Stomach smooth muscle (tissue), 2 donors: ENCODE results near the gene IGHMBP2.

ENCODE experiments used
- H3K27ac ChIP-seq: one replicate; pipeline ENCODE4 v1.7.0; 2013; ENCODE audit warnings: mild to moderate bottlenecking, low read length, inconsistent platforms
- H3K27me3 ChIP-seq, 2 donors: one replicate each; pipeline ENCODE4 v1.7.0; 2013; ENCODE audit warnings: low read length in 2 of 2; ENCODE audit not compliant: insufficient read depth in 2 of 2, control insufficient read depth in 1 of 2
- H3K36me3 ChIP-seq, 2 donors: one replicate each; pipeline ENCODE4 v1.7.0; 2013; ENCODE audit warnings: low read length in 2 of 2; ENCODE audit not compliant: control insufficient read depth in 2 of 2, insufficient read depth in 2 of 2
- H3K4me1 ChIP-seq: one replicate; pipeline ENCODE4 v1.7.0; 2013; ENCODE audit warnings: low read length; ENCODE audit not compliant: control insufficient read depth, insufficient read depth
- H3K4me3 ChIP-seq, 2 donors: one replicate each; pipeline ENCODE4 v1.7.0; 2013; ENCODE audit warnings: low read length in 2 of 2
- H3K9ac ChIP-seq, 2 donors: one replicate each; pipeline ENCODE4 v1.7.0; 2013; ENCODE audit warnings: low read length in 2 of 2, mild to moderate bottlenecking in 1 of 2
- H3K9me3 ChIP-seq, 2 donors: one replicate each; pipeline ENCODE4 v1.7.0; 2013; ENCODE audit warnings: low read length in 2 of 2; ENCODE audit not compliant: control insufficient read depth in 2 of 2
- donor health status: healthy.
- donor health status: Pancreatic carcinoma.

Gene IGHMBP2

DNA sequence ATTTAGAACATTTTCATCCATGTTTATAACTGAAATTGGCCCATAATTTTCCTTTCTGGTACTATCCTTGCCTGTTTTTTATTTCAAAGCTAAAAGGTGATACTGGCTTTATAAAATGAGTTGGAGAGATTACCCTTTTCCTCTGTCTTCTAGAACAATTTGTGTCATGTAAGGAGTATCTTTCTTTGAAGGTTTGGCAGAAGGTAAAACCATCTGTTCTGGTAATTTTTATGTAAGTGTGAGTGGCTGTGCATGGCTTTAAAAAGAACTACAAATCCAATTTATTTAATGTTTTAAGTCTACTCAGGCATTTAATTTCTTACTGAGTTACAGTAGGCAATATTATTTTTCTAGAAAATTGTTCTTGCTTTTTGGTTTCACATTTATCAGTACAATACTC, 84.8 kb downstream of the IGHMBP2 start:
- no peaks in the 10 kb centered on the region for H3K27me3 ChIP-seq
- H3K27ac ChIP-seq: no peak overlapping the region
- H3K9me3 ChIP-seq: peaks cover 6% of the 10 kb centered on the region in 2 donors
- no peak overlapping the region for H3K4me3 ChIP-seq
- H3K9ac ChIP-seq: no peak overlapping the region
- no peaks in the 10 kb centered on the region for H3K4me1 ChIP-seq
- H3K36me3 ChIP-seq: no peaks in the 10 kb centered on the region
